ENCODE data around the gene ARSJ. TPM values are rescaled to one million over a fixed set of nuclear protein-coding genes. Genes with fewer than 3 reads are reported as not detected.

The ARSJ gene
- total RNA-seq, 1 donor: 23.8 TPM

GRCh38 chr4:113908829-113909228 lies 70.6 kb downstream of the ARSJ start:
- H3K4me3 ChIP-seq (ENCODE audit: low read depth, low read length): no peak overlapping the region
- DNase-seq (ENCODE audit: low read depth): peak; percentile 31
- peak; percentile 18 for TF ChIP-seq CTCF (IDR thresholded peaks at IDR 0.05; ENCODE audit: insufficient read depth, low read length)

GRCh38 chr4:113907559-113907958 lies 71.9 kb downstream of the ARSJ start:
- no peak for TF ChIP-seq CTCF (IDR thresholded peaks at IDR 0.05; ENCODE audit: insufficient read depth, low read length)
- no peak overlapping the region for H3K4me3 ChIP-seq (ENCODE audit: low read depth, low read length)

GRCh38 chr4:113905301-113905700 lies 74.1 kb downstream of the ARSJ start:
- H3K4me3 ChIP-seq (ENCODE audit: low read depth, low read length): no peak overlapping the region
- no peak for TF ChIP-seq CTCF (IDR thresholded peaks at IDR 0.05; ENCODE audit: insufficient read depth, low read length)
- no peak for DNase-seq (ENCODE audit: low read depth)

More at GRCh38 chr4:113907559-113907958, 71.9 kb downstream of the ARSJ start:
- no peak for DNase-seq (ENCODE audit: low read depth)

- no peak for DNase-seq (ENCODE audit: low read depth)
- no peak for TF ChIP-seq CTCF (IDR thresholded peaks at IDR 0.05; ENCODE audit: insufficient read depth, low read length)
- H3K4me3 ChIP-seq (ENCODE audit: low read depth, low read length): no peak overlapping the region
Measured at GRCh38 chr4:113904877-113905276, 74.6 kb downstream of the ARSJ start.

- no peak for TF ChIP-seq CTCF (IDR thresholded peaks at IDR 0.05; ENCODE audit: insufficient read depth, low read length)
- no peak for DNase-seq (ENCODE audit: low read depth)
- H3K4me3 ChIP-seq (ENCODE audit: low read depth, low read length): no peak overlapping the region
Measured at GRCh38 chr4:113901994-113902787, 77.3 kb downstream of the ARSJ start.

- DNase-seq (ENCODE audit: low read depth): no peak
- no peak for TF ChIP-seq CTCF (IDR thresholded peaks at IDR 0.05; ENCODE audit: insufficient read depth, low read length)
Measured at GRCh38 chr4:113899271-113900070, 80.0 kb downstream of the ARSJ start.

More at GRCh38 chr4:113899271-113900070, 80.0 kb downstream of the ARSJ start:
- H3K4me3 ChIP-seq (ENCODE audit: low read depth, low read length): no peak overlapping the region
